ENCODE data around the gene DNAH17.

Gene DNAH17

DNA sequence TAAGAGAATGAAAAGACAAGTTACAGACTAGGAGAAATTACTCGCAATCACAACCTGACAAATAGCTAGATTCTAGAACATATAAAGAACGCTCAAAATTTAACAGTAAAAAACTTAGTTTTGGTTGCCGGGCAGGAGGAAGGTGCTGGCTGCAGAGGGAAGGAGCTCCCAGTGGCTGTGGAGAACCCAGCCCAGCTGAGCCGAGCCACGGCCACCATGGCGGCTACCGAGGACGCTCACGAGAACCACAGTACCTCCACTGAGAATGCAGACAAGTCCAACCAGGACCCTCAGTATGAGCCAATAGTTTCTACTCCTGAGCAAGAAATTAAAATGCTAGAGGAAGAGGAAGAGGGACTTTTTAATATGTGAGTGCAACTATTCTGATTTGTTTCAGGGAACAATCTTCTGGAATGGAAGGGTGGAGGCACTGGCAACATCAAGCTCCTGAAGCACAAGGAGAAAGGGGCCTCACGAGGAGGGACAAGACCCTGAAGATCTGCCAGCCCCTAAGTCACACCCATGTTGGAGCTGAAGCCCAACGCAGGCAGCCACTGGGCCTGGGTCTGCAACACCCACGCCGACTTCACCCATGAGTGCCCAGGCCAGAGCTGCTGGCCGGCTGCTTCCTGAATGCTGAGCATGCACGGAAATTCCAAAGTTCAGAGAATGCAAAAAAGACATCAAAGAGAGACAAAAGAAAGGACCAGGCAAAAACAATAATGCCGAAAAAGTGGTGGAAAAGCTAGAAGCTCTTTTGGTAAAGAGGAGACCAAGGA is 55.0 kb downstream of the DNAH17 start:
- Histone ChIP-seq H3K4me1 (ENCODE audit: insufficient read depth, poor library complexity, severe bottlenecking) (peaks cover 5% of the 10 kb centered on the region), H3K27me3 (ENCODE audit: insufficient read depth, poor library complexity, severe bottlenecking) (no peaks in the 10 kb centered on the region), H3K4me3 (ENCODE audit: severe bottlenecking) (no peak overlapping the region), H3K27ac (ENCODE audit: poor library complexity, severe bottlenecking) (no peak overlapping the region), H3K36me3 (ENCODE audit: low read depth) (no peaks in the 10 kb centered on the region), H3K9me3 (ENCODE audit: severe bottlenecking) (no peaks in the 10 kb centered on the region)
- ATAC-seq (ENCODE audit: low read depth) (no peak), DNase-seq (ENCODE audit: low spot score) (peak; percentile 15)
- TF ChIP-seq, protein P1, sequence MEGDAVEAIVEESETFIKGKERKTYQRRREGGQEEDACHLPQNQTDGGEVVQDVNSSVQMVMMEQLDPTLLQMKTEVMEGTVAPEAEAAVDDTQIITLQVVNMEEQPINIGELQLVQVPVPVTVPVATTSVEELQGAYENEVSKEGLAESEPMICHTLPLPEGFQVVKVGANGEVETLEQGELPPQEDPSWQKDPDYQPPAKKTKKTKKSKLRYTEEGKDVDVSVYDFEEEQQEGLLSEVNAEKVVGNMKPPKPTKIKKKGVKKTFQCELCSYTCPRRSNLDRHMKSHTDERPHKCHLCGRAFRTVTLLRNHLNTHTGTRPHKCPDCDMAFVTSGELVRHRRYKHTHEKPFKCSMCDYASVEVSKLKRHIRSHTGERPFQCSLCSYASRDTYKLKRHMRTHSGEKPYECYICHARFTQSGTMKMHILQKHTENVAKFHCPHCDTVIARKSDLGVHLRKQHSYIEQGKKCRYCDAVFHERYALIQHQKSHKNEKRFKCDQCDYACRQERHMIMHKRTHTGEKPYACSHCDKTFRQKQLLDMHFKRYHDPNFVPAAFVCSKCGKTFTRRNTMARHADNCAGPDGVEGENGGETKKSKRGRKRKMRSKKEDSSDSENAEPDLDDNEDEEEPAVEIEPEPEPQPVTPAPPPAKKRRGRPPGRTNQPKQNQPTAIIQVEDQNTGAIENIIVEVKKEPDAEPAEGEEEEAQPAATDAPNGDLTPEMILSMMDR (IDR thresholded peaks at IDR 0.05; ENCODE audit: poor library complexity, severe bottlenecking), result no peak

DNA sequence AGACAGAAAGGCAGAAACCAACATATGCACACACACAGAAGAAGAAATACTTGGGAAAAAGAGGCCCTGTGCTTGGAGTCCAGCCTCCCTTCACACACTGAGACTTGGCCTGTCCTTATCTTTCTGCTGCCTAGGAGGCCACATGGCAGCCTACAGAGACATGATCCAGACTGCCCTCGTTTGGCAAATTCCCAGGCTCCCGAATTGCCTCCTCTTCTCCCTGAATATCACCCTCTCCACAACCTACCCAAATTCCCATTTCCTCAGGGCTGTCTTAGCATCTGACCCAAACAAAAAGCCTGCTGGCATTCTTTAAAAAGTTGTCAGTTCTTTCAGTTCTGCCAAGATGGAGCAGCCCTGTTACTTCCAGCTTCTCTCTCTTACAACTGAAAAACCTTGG is 59.8 kb downstream of the DNAH17 start:
- Histone ChIP-seq H3K27ac (ENCODE audit: poor library complexity, severe bottlenecking) (no peak overlapping the region), H3K27me3 (ENCODE audit: insufficient read depth, poor library complexity, severe bottlenecking) (no peaks in the 10 kb centered on the region), H3K4me3 (ENCODE audit: severe bottlenecking) (no peak overlapping the region), H3K9me3 (ENCODE audit: severe bottlenecking) (no peaks in the 10 kb centered on the region), H3K36me3 (ENCODE audit: low read depth) (no peaks in the 10 kb centered on the region), H3K4me1 (ENCODE audit: insufficient read depth, poor library complexity, severe bottlenecking) (no peaks in the 10 kb centered on the region)
- TF ChIP-seq, protein P1 (IDR thresholded peaks at IDR 0.05; ENCODE audit: poor library complexity, severe bottlenecking), result no peak
- DNase-seq (ENCODE audit: low spot score), result no peak
- ATAC-seq (ENCODE audit: low read depth), result no peak

DNA sequence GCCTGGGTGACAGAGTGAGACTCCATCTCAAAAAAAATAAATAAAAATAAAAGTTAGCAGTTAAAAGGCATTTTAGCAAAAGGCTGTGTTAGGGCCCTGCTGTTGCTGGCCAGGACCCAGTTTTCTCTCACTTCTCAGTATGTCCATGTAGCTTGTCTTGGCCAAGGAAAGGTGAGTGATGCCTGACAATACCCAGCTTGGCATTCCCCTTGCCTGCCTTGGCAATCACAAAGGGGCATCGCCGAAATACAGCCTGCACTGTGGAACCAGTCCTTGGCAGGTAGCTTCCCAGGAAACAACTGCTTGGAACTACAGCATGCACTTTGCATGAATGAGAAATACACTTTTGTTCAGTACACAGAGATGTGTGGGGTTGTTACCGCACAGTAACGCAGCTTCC is 61.7 kb downstream of the DNAH17 start:
- H3K4me3 ChIP-seq (ENCODE audit: severe bottlenecking), result no peak overlapping the region
- H3K36me3 ChIP-seq (ENCODE audit: low read depth), result no peaks in the 10 kb centered on the region
- no peaks in the 10 kb centered on the region for H3K27me3 ChIP-seq (ENCODE audit: insufficient read depth, poor library complexity, severe bottlenecking)
- ATAC-seq (ENCODE audit: low read depth), result no peak
- no peaks in the 10 kb centered on the region for H3K9me3 ChIP-seq (ENCODE audit: severe bottlenecking)
- H3K27ac ChIP-seq (ENCODE audit: poor library complexity, severe bottlenecking), result no peak overlapping the region
- no peak for DNase-seq (ENCODE audit: low spot score)
- TF ChIP-seq, protein P1 (IDR thresholded peaks at IDR 0.05; ENCODE audit: poor library complexity, severe bottlenecking), result no peak
- no peaks in the 10 kb centered on the region for H3K4me1 ChIP-seq (ENCODE audit: insufficient read depth, poor library complexity, severe bottlenecking)

DNA sequence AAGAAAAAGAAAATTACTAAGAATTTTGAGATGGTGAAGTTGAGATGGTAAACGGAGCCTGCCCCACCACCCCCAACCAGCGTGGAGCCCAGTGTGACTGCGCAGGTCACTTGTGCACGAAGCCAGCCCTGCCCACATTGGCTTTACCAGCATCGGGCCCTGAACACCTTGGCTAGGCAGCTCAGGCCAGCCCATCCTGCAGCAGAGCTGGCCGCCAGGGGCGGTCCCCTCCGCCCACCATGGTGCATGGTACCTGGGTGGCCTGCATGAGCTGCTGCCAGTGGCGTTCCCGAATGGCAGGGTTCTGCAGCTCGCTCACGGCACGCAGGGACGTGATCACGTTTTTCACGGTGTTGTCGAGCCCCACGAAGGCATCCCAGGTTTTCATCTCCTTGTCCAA is 62.7 kb downstream of the DNAH17 start:
- H3K9me3 ChIP-seq (ENCODE audit: severe bottlenecking), result no peaks in the 10 kb centered on the region
- ATAC-seq (ENCODE audit: low read depth) (no peak), DNase-seq (ENCODE audit: low spot score) (no peak)
- TF ChIP-seq, protein P1 (IDR thresholded peaks at IDR 0.05; ENCODE audit: poor library complexity, severe bottlenecking), result no peak
- H3K27me3 ChIP-seq (ENCODE audit: insufficient read depth, poor library complexity, severe bottlenecking), result no peaks in the 10 kb centered on the region
- no peak overlapping the region for H3K27ac ChIP-seq (ENCODE audit: poor library complexity, severe bottlenecking)
- no peak overlapping the region for H3K4me3 ChIP-seq (ENCODE audit: severe bottlenecking)
- no peaks in the 10 kb centered on the region for H3K4me1 ChIP-seq (ENCODE audit: insufficient read depth, poor library complexity, severe bottlenecking)
- no peaks in the 10 kb centered on the region for H3K36me3 ChIP-seq (ENCODE audit: low read depth)

DNA sequence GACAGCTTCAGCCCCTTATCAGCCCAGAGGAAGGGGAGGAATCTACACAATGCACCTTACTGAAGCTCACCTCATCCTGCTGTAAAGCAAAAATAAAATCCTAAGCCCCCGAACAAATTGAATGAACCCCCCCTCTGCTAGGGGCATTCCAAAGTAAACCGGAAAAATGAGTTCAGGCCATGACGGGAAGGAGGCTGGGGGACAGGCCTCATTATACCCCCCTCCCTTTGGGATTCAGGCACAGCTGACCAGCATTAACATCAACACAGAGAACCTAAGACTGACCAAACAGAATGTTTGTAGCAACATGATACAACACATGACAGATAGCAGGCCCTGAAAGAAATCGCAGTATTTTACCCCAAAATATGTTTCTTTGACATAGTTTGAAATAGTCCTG is 64.2 kb downstream of the DNAH17 start:
- H3K9me3 ChIP-seq (ENCODE audit: severe bottlenecking), result no peaks in the 10 kb centered on the region
- TF ChIP-seq, protein P1 (IDR thresholded peaks at IDR 0.05; ENCODE audit: poor library complexity, severe bottlenecking), result no peak
- no peaks in the 10 kb centered on the region for H3K4me1 ChIP-seq (ENCODE audit: insufficient read depth, poor library complexity, severe bottlenecking)
- DNase-seq (ENCODE audit: low spot score) (no peak), ATAC-seq (ENCODE audit: low read depth) (no peak)
- H3K4me3 ChIP-seq (ENCODE audit: severe bottlenecking), result no peak overlapping the region
- no peaks in the 10 kb centered on the region for H3K36me3 ChIP-seq (ENCODE audit: low read depth)
- no peak overlapping the region for H3K27ac ChIP-seq (ENCODE audit: poor library complexity, severe bottlenecking)
- no peaks in the 10 kb centered on the region for H3K27me3 ChIP-seq (ENCODE audit: insufficient read depth, poor library complexity, severe bottlenecking)

All from RWPE2 (cell line).